Neutrophil (primary cell): Measurements from ENCODE around the gene CTAGE8.
"Not testable (repeated sequence)": the region's sequence is repeated elsewhere in the genome, so short reads cannot be mapped to it uniquely, and the experiment has no call there.

Experiments used
- H3K27ac ChIP-seq: fragments of 200-600 bp; sonication (generic); 2 replicates; pipeline ENCODE4 v1.5.1; 2016; ENCODE audit warnings: mild to moderate bottlenecking, moderate library complexity
- H3K27me3 ChIP-seq: fragments of 200-600 bp; sonication (generic); 2 replicates; pipeline ENCODE4 v1.6.0; 2016; ENCODE audit warnings: mild to moderate bottlenecking
- H3K36me3 ChIP-seq: fragments of 200-600 bp; sonication (generic); 2 replicates; pipeline ENCODE4 v1.5.1; 2017
- H3K4me1 ChIP-seq, 2 experiments: fragments of 200-600 bp in 1 of 2; sonication (generic) in 1 of 2; 1 replicate in 1 of 2; 2 replicates in 1 of 2; pipeline versions ENCODE4 v1.5.1 to v1.6.1; 2013 to 2016; ENCODE audit warnings: low read depth in 1 of 2, low read length in 1 of 2, mild to moderate bottlenecking in 1 of 2, moderate library complexity in 1 of 2; ENCODE audit not compliant: control insufficient read depth in 1 of 2, insufficient read depth in 1 of 2
- H3K4me3 ChIP-seq, 2 experiments: fragments of 200-600 bp in 1 of 2; sonication (generic) in 1 of 2; 1 replicate in 1 of 2; 2 replicates in 1 of 2; pipeline ENCODE4 v1.5.1; 2013 to 2016; ENCODE audit warnings: low read depth in 1 of 2, low read length in 1 of 2, mild to moderate bottlenecking in 1 of 2, moderate library complexity in 1 of 2
- H3K9me3 ChIP-seq: fragments of 200-600 bp; sonication (generic); 2 replicates; pipeline ENCODE4 v1.5.1; 2016

The CTAGE8 gene

GRCh38 chr7:144219149-144219548 is 49.9 kb downstream of the CTAGE8 start:
- not testable (repeated sequence) for H3K36me3 ChIP-seq, H3K27me3 ChIP-seq, H3K9me3 ChIP-seq, H3K4me3 ChIP-seq, H3K27ac ChIP-seq, H3K4me1 ChIP-seq

GRCh38 chr7:144218581-144218980 is 50.5 kb downstream of the CTAGE8 start:
- not testable (repeated sequence) for H3K36me3 ChIP-seq, H3K4me1 ChIP-seq, H3K27me3 ChIP-seq, H3K4me3 ChIP-seq, H3K9me3 ChIP-seq, H3K27ac ChIP-seq

- H3K36me3 ChIP-seq, H3K27me3 ChIP-seq, H3K4me3 ChIP-seq, H3K4me1 ChIP-seq, H3K27ac ChIP-seq, H3K9me3 ChIP-seq: not testable (repeated sequence)
These were observed 51.9 kb downstream of the CTAGE8 start for GRCh38 chr7:144217200-144217599.
